MM.1S (cell line): Measurements from ENCODE around the gene NGDN.

Experiments
- DNase-seq: peaks from one replicate; pipeline ENCODE4 v3.0.0-alpha.2; 2015
- H2AFZ ChIP-seq: fragments of 300-600 bp; sonication (generic); 2 replicates; pipeline ENCODE4 v1.6.0; 2016; ENCODE audit warnings: antibody characterized with exemption, low read length
- H3F3A ChIP-seq: fragments of 300-600 bp; sonication (generic); 2 replicates; pipeline ENCODE4 v1.6.1; 2016; ENCODE audit warnings: mild to moderate bottlenecking, antibody characterized with exemption, low read length, moderate library complexity, mixed read lengths; ENCODE audit not compliant: insufficient read depth
- H3K27ac ChIP-seq: fragments of 300-600 bp; sonication (generic); 2 replicates; pipeline ENCODE4 v1.5.1; 2016; ENCODE audit warnings: mild to moderate bottlenecking, low read length
- H3K27me3 ChIP-seq: fragments of 300-600 bp; sonication (generic); replicated peaks from 2 replicates; pipeline ENCODE4 v1.6.0; 2016; ENCODE audit warnings: low read length; ENCODE audit not compliant: insufficient read depth
- H3K36me3 ChIP-seq: fragments of 300-600 bp; sonication (generic); replicated peaks from 2 replicates; pipeline ENCODE4 v1.6.1; 2016; ENCODE audit warnings: mild to moderate bottlenecking, low read length, mixed read lengths; ENCODE audit not compliant: insufficient read depth
- H3K4me1 ChIP-seq: fragments of 300-600 bp; sonication (generic); 2 replicates; pipeline ENCODE4 v1.6.1; 2016; ENCODE audit warnings: low read length, mixed read lengths
- H3K4me2 ChIP-seq: fragments of 300-600 bp; sonication (generic); 2 replicates; pipeline ENCODE4 v1.6.0; 2016; ENCODE audit warnings: low read depth, low read length
- H3K4me3 ChIP-seq: fragments of 300-600 bp; sonication (generic); 2 replicates; pipeline ENCODE4 v1.5.1; 2016; ENCODE audit warnings: low read length, mixed read lengths
- H3K79me2 ChIP-seq: fragments of 300-600 bp; sonication (generic); 2 replicates; pipeline ENCODE4 v1.6.1; 2016; ENCODE audit warnings: mixed run types, low read length, mixed read lengths
- H3K9ac ChIP-seq: fragments of 300-600 bp; sonication (generic); 2 replicates; pipeline ENCODE4 v1.6.1; 2016; ENCODE audit warnings: low read length, mixed read lengths
- H3K9me2 ChIP-seq: fragments of 300-600 bp; sonication (generic); replicated peaks from 2 replicates; pipeline ENCODE4 v1.6.1; 2016; ENCODE audit warnings: mild to moderate bottlenecking, low read length, mixed read lengths; ENCODE audit not compliant: insufficient read depth
- H3K9me3 ChIP-seq: fragments of 300-600 bp; sonication (generic); replicated peaks from 2 replicates; pipeline ENCODE4 v1.6.1; 2016; ENCODE audit warnings: mild to moderate bottlenecking, low read length, mixed read lengths; ENCODE audit not compliant: insufficient read depth
- H4K20me1 ChIP-seq: fragments of 300-600 bp; sonication (generic); 2 replicates; pipeline ENCODE4 v1.6.1; 2016; ENCODE audit warnings: mild to moderate bottlenecking, low read length, moderate library complexity, mixed read lengths; ENCODE audit not compliant: insufficient read depth
- EZH2 ChIP-seq: fragments of 300-600 bp; sonication (generic); optimal IDR thresholded peaks from 2 replicates; pipeline ENCODE3; 2017; ENCODE audit warnings: low read depth, mild to moderate bottlenecking, antibody characterized with exemption, low read length, mixed read lengths
- EZH2phosphoT487 ChIP-seq: fragments of 300-600 bp; sonication (generic); IDR thresholded peaks from 2 replicates; pipeline ENCODE4 v1.6.1; 2018; ENCODE audit warnings: antibody characterized with exemption, low read length
- TF ChIP-seq, protein P1 (sequence below): fragments of 300-600 bp; sonication (generic); IDR thresholded peaks from 2 replicates; pipeline ENCODE4 v1.5.1; 2016; ENCODE audit warnings: antibody characterized with exemption, low read length, mixed read lengths

Gene NGDN

GRCh38 chr14:23468704-23469126 is 788 bp upstream of the NGDN start:
- Histone ChIP-seq H3K9ac (no peak overlapping the region), H3K79me2 (peaks cover 16% of the 10 kb centered on the region), H3K36me3 (no peaks in the 10 kb centered on the region), H3K4me2 (peak overlapping the region; percentile 64), H4K20me1 (no peaks in the 10 kb centered on the region), H3K9me2 (no peaks in the 10 kb centered on the region), H3K27me3 (no peaks in the 10 kb centered on the region), H2AFZ (peak overlapping the region; percentile 92), H3K4me1 (no peaks in the 10 kb centered on the region), H3F3A (no peaks in the 10 kb centered on the region), H3K4me3 (peak overlapping the region; percentile 86), H3K27ac (no peak overlapping the region), H3K9me3 (no peaks in the 10 kb centered on the region)
- TF ChIP-seq, protein P1, sequence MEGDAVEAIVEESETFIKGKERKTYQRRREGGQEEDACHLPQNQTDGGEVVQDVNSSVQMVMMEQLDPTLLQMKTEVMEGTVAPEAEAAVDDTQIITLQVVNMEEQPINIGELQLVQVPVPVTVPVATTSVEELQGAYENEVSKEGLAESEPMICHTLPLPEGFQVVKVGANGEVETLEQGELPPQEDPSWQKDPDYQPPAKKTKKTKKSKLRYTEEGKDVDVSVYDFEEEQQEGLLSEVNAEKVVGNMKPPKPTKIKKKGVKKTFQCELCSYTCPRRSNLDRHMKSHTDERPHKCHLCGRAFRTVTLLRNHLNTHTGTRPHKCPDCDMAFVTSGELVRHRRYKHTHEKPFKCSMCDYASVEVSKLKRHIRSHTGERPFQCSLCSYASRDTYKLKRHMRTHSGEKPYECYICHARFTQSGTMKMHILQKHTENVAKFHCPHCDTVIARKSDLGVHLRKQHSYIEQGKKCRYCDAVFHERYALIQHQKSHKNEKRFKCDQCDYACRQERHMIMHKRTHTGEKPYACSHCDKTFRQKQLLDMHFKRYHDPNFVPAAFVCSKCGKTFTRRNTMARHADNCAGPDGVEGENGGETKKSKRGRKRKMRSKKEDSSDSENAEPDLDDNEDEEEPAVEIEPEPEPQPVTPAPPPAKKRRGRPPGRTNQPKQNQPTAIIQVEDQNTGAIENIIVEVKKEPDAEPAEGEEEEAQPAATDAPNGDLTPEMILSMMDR, result no peak
- DNase-seq, result no peak

GRCh38 chr14:23469906-23470403 is 452 bp downstream of the NGDN start:
- no peaks in the 10 kb centered on the region for H4K20me1 ChIP-seq
- H3K9me3 ChIP-seq, result no peaks in the 10 kb centered on the region
- H3K4me3 ChIP-seq, result peak overlapping the region; percentile 86
- H3K4me1 ChIP-seq, result no peaks in the 10 kb centered on the region
- peak overlapping the region; percentile 51; the same call in 1 of the 2 replicates for H3K27ac ChIP-seq
- peak overlapping the region; percentile 73 for H3K4me2 ChIP-seq
- H3K27me3 ChIP-seq, result no peaks in the 10 kb centered on the region
- no peaks in the 10 kb centered on the region for H3K9me2 ChIP-seq
- TF ChIP-seq EZH2, result no peak
- peaks cover 16% of the 10 kb centered on the region for H3K79me2 ChIP-seq
- H3K36me3 ChIP-seq, result no peaks in the 10 kb centered on the region
- peak overlapping the region; percentile 80 for H3K9ac ChIP-seq
- no peaks in the 10 kb centered on the region for H3F3A ChIP-seq
- no peak for DNase-seq
- peak overlapping the region; percentile 67; the same call in 1 of the 2 replicates for H2AFZ ChIP-seq

GRCh38 chr14:23470947-23471346 is 1.4 kb downstream of the NGDN start:
- H3K9me2 ChIP-seq, result no peaks in the 10 kb centered on the region
- no peaks in the 10 kb centered on the region for H3K27me3 ChIP-seq
- H3K9me3 ChIP-seq, result no peaks in the 10 kb centered on the region
- DNase-seq, result no peak
- no peak overlapping the region for H3K4me2 ChIP-seq
- H3F3A ChIP-seq, result no peaks in the 10 kb centered on the region
- H3K36me3 ChIP-seq, result no peaks in the 10 kb centered on the region
- H3K79me2 ChIP-seq, result peaks cover 16% of the 10 kb centered on the region
- TF ChIP-seq, protein P1, result no peak
- TF ChIP-seq EZH2phosphoT487 (no peak), EZH2 (no peak)
- no peaks in the 10 kb centered on the region for H4K20me1 ChIP-seq
- H3K4me1 ChIP-seq, result no peaks in the 10 kb centered on the region
- no peak overlapping the region for H3K9ac ChIP-seq
- H2AFZ ChIP-seq, result no peak overlapping the region
- no peak overlapping the region for H3K4me3 ChIP-seq
- no peak overlapping the region for H3K27ac ChIP-seq

GRCh38 chr14:23478109-23478759 is 8.7 kb downstream of the NGDN start:
- H3F3A ChIP-seq, result no peaks in the 10 kb centered on the region
- no peak overlapping the region for H3K27ac ChIP-seq
- no peaks in the 10 kb centered on the region for H3K4me1 ChIP-seq
- no peaks in the 10 kb centered on the region for H3K9me3 ChIP-seq
- no peaks in the 10 kb centered on the region for H3K36me3 ChIP-seq
- H4K20me1 ChIP-seq, result no peaks in the 10 kb centered on the region
- H3K9ac ChIP-seq, result no peak overlapping the region
- TF ChIP-seq EZH2phosphoT487 (no peak), EZH2 (no peak)
- TF ChIP-seq, protein P1, result peak; percentile 44
- no peaks in the 10 kb centered on the region for H3K9me2 ChIP-seq
- no peak overlapping the region for H3K4me2 ChIP-seq
- peak; percentile 49 for DNase-seq
- H3K4me3 ChIP-seq, result no peak overlapping the region
- H2AFZ ChIP-seq, result no peak overlapping the region
- no peaks in the 10 kb centered on the region for H3K79me2 ChIP-seq
- H3K27me3 ChIP-seq, result no peaks in the 10 kb centered on the region
